DOHH2 (cell line): ENCODE data around the gene EVL.

Experiments
- H3F3A ChIP-seq: fragments of 200-600 bp; sonication (generic), shearing (Covaris generic); 2 replicates; pipeline ENCODE4 v1.6.0; 2016; ENCODE audit warnings: antibody characterized with exemption, mild to moderate bottlenecking; ENCODE audit not compliant: control insufficient read depth, insufficient read depth
- H3K27ac ChIP-seq: fragments of 200-600 bp; sonication (generic); 2 replicates; pipeline ENCODE4 v1.5.1; 2014; ENCODE audit warnings: low read depth, mild to moderate bottlenecking, low read length, moderate library complexity
- H3K27me3 ChIP-seq: fragments of 200-600 bp; sonication (generic); 2 replicates; pipeline ENCODE4 v1.6.1; 2014; ENCODE audit warnings: mild to moderate bottlenecking, low read length, mixed read lengths; ENCODE audit not compliant: control insufficient read depth
- H3K36me3 ChIP-seq: fragments of 200-600 bp; sonication (generic); 2 replicates; pipeline ENCODE4 v1.6.1; 2014; ENCODE audit warnings: mild to moderate bottlenecking, low read length, moderate library complexity, mixed read lengths; ENCODE audit not compliant: control insufficient read depth
- H3K4me1 ChIP-seq: fragments of 200-600 bp; sonication (generic); 2 replicates; pipeline ENCODE4 v1.6.1; 2014; ENCODE audit warnings: mild to moderate bottlenecking, low read length, mixed read lengths; ENCODE audit not compliant: control insufficient read depth
- H3K4me2 ChIP-seq: fragments of 200-600 bp; sonication (generic); 2 replicates; pipeline ENCODE4 v1.6.0; 2014; ENCODE audit warnings: mild to moderate bottlenecking, low read length, moderate library complexity
- H3K4me3 ChIP-seq: fragments of 200-600 bp; sonication (generic); 2 replicates; pipeline ENCODE4 v1.5.1; 2014; ENCODE audit warnings: mild to moderate bottlenecking, low read length, mixed read lengths
- H3K79me2 ChIP-seq: fragments of 200-600 bp; sonication (generic); 2 replicates; pipeline ENCODE4 v1.6.1; 2014; ENCODE audit warnings: mild to moderate bottlenecking, low read length, mixed read lengths; ENCODE audit not compliant: control insufficient read depth
- H3K9me2 ChIP-seq: fragments of 200-600 bp; sonication (generic); replicated peaks from 2 replicates; pipeline ENCODE4 v1.6.1; 2014; ENCODE audit warnings: mild to moderate bottlenecking, low read length, mixed read lengths; ENCODE audit not compliant: control insufficient read depth
- H3K9me3 ChIP-seq: fragments of 200-600 bp; sonication (generic); 2 replicates; pipeline ENCODE4 v1.6.1; 2014; ENCODE audit warnings: antibody characterized with exemption, low read length, mixed read lengths; ENCODE audit not compliant: control insufficient read depth, insufficient read depth
- H4K20me1 ChIP-seq: fragments of 200-600 bp; sonication (generic); 2 replicates; pipeline ENCODE4 v1.6.0; 2014; ENCODE audit warnings: low read depth, mild to moderate bottlenecking, antibody characterized with exemption, low read length, moderate library complexity; ENCODE audit not compliant: control insufficient read depth, insufficient read depth
- CTCF ChIP-seq: fragments of 200-600 bp; sonication (generic); IDR thresholded peaks from one replicate; pipeline ENCODE4 v1.5.1; 2014; ENCODE audit warnings: antibody characterized with exemption, mild to moderate bottlenecking, low read depth, low read length; ENCODE audit not compliant: poor library complexity, severe bottlenecking
- EZH2phosphoT487 ChIP-seq: fragments of 200-600 bp; sonication (generic); IDR thresholded peaks from 2 replicates; pipeline ENCODE4 v1.6.1; 2017; ENCODE audit warnings: borderline replicate concordance, mild to moderate bottlenecking, antibody characterized with exemption, low read length, moderate library complexity, mixed read lengths

Gene EVL

DNA sequence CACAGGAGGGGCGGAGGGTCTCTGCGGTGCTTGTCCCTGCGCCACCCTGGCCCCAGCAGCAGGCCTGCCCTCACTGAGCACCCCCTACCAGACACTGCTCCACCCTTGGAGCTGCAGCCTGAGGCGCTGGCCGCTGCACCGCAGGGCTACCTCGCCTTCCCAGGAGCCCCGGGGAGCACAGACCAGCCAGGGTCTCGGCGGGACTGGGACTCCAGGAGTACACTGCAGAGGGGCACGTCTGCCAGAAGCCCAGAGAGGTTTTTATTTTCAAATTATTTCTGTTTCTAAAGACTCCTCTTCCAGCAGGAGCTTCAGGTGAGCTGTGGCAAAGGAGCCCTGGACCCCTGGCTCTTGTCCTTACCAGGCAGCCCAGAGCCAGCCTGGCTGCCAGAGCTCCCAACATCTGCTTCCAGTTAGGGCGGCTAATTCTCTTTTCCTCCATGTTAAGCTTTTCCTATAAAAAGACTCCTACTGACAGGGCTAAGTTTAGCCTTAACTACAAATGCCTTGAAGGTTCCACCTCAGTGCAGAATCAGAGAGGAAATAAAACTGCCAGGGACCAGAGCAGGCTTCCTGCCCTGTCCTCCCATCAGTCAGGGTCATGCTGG is 67.8 kb downstream of the EVL start:
- H3K4me2 ChIP-seq = no peak overlapping the region

DNA sequence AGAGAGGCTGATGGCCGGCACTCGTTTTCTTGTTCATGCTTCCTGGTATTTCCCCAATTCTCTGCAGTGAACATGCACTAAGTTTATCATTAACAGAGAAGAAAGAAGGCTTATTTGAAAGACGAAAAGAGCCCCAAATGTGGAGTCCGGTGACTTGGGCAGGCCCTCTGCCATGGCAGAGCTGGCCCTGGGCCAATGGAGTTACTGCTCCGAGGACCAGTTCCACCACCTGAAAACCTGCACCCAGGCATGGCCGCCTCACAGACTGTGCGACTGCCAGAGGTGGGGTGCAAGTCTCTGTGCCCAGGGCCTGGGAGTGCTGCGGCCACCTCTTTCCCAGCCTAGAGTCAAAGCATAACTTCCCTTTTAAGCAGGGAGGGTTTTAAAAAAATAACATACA is 69.4 kb downstream of the EVL start:
- Histone ChIP-seq H3K4me2 (no peak overlapping the region), H3K27ac (no peak overlapping the region), H3K36me3 (no peaks in the 10 kb centered on the region), H3K4me1 (no peaks in the 10 kb centered on the region), H3K9me3 (no peaks in the 10 kb centered on the region), H3K4me3 (no peak overlapping the region), H3F3A (no peaks in the 10 kb centered on the region), H3K27me3 (no peaks in the 10 kb centered on the region), H3K79me2 (no peaks in the 10 kb centered on the region), H3K9me2 (no peaks in the 10 kb centered on the region), H4K20me1 (no peaks in the 10 kb centered on the region)
- TF ChIP-seq CTCF (no peak), EZH2phosphoT487 (no peak)

More for the DNA sequence above, 67.8 kb downstream of the EVL start:
- Histone ChIP-seq H3K79me2 (no peaks in the 10 kb centered on the region), H3K9me3 (no peaks in the 10 kb centered on the region), H4K20me1 (no peaks in the 10 kb centered on the region), H3K4me1 (no peaks in the 10 kb centered on the region), H3K27me3 (no peaks in the 10 kb centered on the region), H3F3A (no peaks in the 10 kb centered on the region), H3K27ac (no peak overlapping the region), H3K9me2 (no peaks in the 10 kb centered on the region), H3K36me3 (no peaks in the 10 kb centered on the region), H3K4me3 (no peak overlapping the region)
- no peak for TF ChIP-seq CTCF

DNA sequence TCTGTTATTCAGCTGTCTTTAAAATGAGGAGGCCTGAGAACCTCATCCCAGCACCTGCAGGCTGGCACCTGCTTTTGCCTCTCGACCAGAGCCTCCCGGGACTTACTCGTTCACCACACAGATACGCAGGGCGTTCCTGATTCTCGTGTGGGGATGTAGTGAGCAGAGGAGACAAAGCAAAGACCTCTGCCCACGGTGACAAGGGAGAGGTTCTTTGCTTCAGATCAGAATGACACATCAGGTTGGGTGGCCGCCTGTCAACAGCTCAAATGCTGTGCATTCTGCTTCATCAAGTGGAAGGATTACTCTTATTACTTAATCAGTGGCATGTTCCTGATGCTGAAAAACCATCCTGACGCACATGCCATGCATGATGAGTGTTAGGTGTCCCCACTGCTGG is 69.9 kb downstream of the EVL start:
- TF ChIP-seq CTCF = no peak
- no peak for TF ChIP-seq EZH2phosphoT487
- H4K20me1 ChIP-seq = no peaks in the 10 kb centered on the region
- no peaks in the 10 kb centered on the region for H3K36me3 ChIP-seq
- no peak overlapping the region for H3K27ac ChIP-seq
- H3K9me3 ChIP-seq = no peaks in the 10 kb centered on the region
- no peak overlapping the region for H3K4me3 ChIP-seq
- H3K27me3 ChIP-seq = no peaks in the 10 kb centered on the region
- H3K9me2 ChIP-seq = no peaks in the 10 kb centered on the region
- no peak overlapping the region for H3K4me2 ChIP-seq
- H3K4me1 ChIP-seq = no peaks in the 10 kb centered on the region
- no peaks in the 10 kb centered on the region for H3K79me2 ChIP-seq
- no peaks in the 10 kb centered on the region for H3F3A ChIP-seq
